Fibroblast of upper back skin (primary cell): ENCODE data around the gene DKK3.

Source experiments
- DNase-seq: peaks from one replicate; pipeline ENCODE4 v3.0.0-alpha.2; 2013

The DKK3 gene

DNA sequence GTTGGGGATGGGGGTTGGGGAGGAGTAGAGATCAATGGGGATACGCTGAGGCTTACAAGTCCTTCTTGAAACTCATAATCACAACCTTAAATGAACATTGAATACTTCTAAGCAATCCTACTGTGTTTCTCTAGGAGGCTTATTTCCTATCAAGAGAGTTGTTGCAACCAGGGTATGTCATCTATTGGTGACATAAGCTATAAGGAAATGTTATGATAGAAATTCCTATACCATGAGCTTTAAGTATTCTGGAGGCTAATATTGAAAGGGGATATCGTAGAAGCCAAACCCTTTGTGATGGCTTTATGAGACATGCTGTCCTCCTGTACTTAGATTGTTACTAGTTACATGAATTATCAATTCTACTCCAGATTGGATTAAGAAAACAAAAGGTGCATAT lies 72.9 kb downstream of the DKK3 start:
- peak; percentile 27 for DNase-seq

DNA sequence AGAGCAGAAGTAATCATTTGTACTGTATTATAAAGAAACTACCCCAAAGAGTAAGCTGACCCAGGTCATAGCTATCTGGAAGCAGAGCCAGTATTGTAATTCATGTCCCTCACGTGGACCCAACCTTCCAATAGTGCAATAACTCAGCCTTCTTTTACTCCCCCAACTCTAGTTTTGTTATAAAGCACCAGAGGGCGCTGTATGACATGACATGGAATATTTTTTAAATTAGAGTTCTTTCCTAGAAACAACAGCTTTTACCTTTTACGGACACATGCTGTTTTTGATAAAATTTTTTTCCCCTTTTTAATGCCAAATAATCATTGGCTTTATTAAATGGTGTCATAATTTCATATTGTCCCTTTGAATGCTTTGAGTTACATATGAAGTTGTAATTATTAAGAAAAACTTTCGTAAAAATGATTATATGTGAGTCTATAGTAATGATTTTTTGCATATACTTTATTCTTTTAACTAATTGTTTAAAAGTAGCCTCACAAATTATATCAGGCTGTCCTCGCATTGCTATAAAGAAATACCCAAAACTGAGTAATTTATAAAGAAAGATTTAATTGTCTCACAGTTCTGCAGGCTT lies 76.9 kb downstream of the DKK3 start:
- DNase-seq = peak; percentile 77

DNA sequence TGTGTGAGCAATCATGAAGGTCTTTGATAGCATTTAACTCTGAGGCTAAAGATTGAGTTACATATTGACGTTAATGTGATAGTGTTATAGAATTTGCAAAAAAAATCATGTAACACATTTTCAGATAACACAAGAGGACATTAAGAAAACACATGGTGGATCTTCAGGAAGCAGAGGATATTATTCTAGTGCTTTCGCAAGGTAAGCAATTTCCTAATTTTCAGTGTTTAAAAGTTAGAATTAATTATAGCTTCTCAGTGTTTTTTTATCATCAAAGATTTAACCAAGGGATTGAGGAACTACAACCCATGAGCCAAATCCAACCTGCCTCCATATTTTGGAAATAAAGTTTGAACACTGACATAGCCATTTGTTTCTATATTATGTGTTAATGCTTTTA lies 78.5 kb downstream of the DKK3 start:
- no peak for DNase-seq

DNA sequence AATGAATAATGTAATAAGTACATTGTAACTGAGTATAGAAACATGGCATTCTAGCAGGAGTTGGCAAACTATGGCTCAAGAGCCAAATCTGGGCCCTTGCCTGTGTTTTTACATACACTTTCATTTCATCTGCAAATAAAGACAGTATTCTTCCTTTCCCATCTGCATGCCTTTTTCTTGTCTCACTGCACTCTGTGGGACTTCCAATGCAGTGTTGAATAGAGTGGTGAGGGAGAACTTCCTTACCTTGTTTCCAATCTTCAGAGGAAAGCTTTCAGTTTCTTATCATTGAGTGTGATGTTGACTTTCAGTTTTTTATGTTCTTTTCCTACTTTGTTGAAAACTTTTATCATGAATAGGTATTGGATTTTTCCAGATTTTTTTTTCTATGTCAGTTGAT lies 84.6 kb downstream of the DKK3 start:
- no peak for DNase-seq

DNA sequence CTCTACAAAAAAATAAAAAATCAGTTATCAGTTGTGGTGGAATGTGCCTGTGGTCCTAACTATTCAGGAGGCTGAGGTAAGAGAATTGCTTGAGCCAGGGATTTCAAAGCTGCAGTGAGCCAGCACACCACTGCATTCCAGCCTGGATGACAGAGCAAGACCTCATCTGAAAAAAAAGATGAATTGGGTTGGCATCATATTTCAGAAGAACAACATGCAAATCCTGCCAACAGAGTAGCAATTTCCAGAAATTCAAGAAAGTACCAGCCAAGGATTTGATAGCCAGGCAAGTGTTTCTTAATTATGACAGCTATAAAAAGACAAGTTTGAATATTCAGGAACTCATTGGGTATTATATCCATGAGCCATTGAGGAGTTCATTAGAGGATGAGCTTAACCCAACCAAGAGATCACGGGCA lies 91.4 kb downstream of the DKK3 start:
- DNase-seq = peak; percentile 88

DNA sequence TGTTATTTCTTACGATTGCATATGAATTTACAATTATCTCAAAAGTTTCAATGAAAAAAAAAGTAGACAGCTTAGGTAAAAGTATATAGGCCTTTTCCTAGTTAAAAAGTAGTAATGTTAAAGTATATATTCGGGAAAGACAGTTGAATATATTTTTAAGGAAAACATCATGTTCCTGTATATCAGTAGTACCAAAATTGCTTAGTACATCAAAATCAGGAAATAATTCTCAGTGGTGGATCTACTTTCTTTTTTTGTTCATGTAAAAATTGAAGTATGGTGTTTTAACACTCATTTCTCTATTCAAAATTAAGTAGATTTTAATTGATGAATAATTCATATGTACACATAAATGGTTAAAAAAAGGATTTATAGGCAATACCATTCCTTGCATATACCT lies 92.8 kb downstream of the DKK3 start:
- no peak for DNase-seq

DNA sequence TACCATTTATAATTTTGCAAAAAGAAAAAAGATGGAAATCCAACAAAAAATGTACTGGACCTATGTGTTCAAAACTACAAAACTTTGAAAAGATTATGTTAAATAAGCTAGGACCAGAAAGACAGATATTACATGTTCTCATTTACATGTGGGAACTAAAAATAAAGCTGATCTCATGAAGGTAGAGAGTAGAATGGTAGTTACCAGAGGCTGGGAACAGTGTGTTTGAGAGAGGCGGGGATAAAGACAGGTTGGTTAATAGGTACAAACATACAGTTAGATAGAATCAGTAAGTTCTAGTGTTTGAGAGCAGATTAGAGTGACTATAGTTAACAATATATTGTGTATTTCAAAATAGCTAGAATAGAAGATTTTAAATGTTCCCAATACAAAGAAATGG lies 95.0 kb downstream of the DKK3 start:
- DNase-seq = no peak
